Suprapubic skin (tissue), 4 donors: ENCODE results near the gene RUVBL2. TPM values are rescaled to one million over a fixed set of nuclear protein-coding genes. Genes with fewer than 3 reads are reported as not detected.
A peak's percentile ranks its signal among the peaks of the same experiment; 100 is the strongest.

ENCODE experiments used
- DNase-seq, 2 donors: peaks; one replicate each; pipeline ENCODE4 v3.0.0-alpha.2; 2019; ENCODE audit warnings: low spot score in 2 of 2
- H3K27ac ChIP-seq: fragments of 200-600 bp; sonication (generic); one replicate; pipeline ENCODE4 v1.5.1; 2019
- H3K27me3 ChIP-seq: fragments of 200-600 bp; sonication (generic); one replicate; pipeline ENCODE4 v1.5.1; 2019
- H3K36me3 ChIP-seq: fragments of 200-600 bp; sonication (generic); one replicate; pipeline ENCODE4 v1.5.1; 2019
- H3K4me1 ChIP-seq: fragments of 200-600 bp; sonication (generic); one replicate; pipeline ENCODE4 v1.5.1; 2019
- H3K4me3 ChIP-seq: fragments of 200-600 bp; sonication (generic); one replicate; pipeline ENCODE4 v1.5.1; 2019; ENCODE audit warnings: mild to moderate bottlenecking
- H3K9me3 ChIP-seq: fragments of 200-600 bp; sonication (generic); one replicate; pipeline ENCODE4 v1.5.1; 2019
- EP300 ChIP-seq: sonication (generic); formaldehyde crosslinking; IDR thresholded peaks from one replicate; pipeline ENCODE4 v1.6.1; 2017; ENCODE audit warnings: antibody characterized with exemption
- POLR2A ChIP-seq, 2 donors: fragments of 450-650 bp; IDR thresholded peaks; one replicate each; pipeline ENCODE4 v1.6.1; 2017; ENCODE audit warnings: antibody characterized with exemption in 2 of 2, mild to moderate bottlenecking in 2 of 2, moderate library complexity in 2 of 2
- POLR2AphosphoS5 ChIP-seq, 3 donors: sonication (generic); formaldehyde crosslinking; IDR thresholded peaks; one replicate each; pipeline ENCODE4 v1.6.1; 2017; ENCODE audit warnings: antibody characterized with exemption in 3 of 3
- WGBS: methylation state at CpG from one replicate; pipeline ENCODE4 v1.1.5; 2018; 5-methylcytosine and 5-hydroxymethylcytosine counted together
- total RNA-seq, 4 donors: library from RNA; depleted of rRNA; stranded (reverse); fragments of >200 nt; gene quantifications; one replicate each; pipeline ENCODE4 v1.1.0, GENCODE V29; 2016
- TF ChIP-seq, protein P1 (sequence below), 2 donors: fragments of 200-600 bp in 1 of 2; fragments of 450-650 bp in 1 of 2; sonication (generic) in 1 of 2; IDR thresholded peaks; one replicate each; pipeline ENCODE4 v1.5.1; 2016 to 2019; ENCODE audit warnings: antibody characterized with exemption in 2 of 2, mild to moderate bottlenecking in 1 of 2, moderate library complexity in 1 of 2

RUVBL2 gene
- total RNA-seq, 4 donors from 2014 or later, result 37.3 to 70.3 (median 68.8) TPM

DNA sequence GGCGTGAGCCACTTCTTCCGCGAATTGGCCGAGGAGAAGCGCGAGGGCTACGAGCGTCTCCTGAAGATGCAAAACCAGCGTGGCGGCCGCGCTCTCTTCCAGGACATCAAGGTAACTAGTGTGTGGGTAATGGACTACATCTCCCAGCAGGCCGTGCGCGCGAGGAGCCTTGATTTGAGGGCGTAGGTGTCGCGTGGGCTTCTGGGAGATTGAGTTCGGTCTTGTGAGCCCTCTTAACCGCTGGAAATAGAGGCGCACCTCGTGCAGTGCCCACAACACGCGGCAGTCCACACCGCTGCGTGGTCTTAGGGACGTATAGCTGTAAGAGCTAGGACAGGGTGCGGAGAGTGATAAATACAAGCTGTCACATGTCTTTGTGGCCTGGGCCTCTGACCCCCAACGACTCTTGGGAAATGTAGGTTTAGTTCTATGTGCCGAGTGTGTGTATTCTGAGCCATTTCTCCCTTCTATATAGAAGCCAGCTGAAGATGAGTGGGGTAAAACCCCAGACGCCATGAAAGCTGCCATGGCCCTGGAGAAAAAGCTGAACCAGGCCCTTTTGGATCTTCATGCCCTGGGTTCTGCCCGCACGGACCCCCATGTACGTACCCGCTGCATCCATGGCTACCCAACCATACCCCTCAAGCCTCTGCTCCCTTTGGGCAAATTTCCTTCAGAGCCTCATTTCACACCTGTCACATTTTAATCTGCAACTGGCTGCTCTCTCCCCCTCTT lies 27.7 kb upstream of the RUVBL2 start:
- Histone ChIP-seq H3K9me3 (no peaks in the 10 kb centered on the region), H3K36me3 (peaks cover 37% of the 10 kb centered on the region), H3K4me1 (peaks cover 56% of the 10 kb centered on the region), H3K27ac (peak overlapping the region; percentile 89), H3K4me3 (peak overlapping the region; percentile 69), H3K27me3 (no peaks in the 10 kb centered on the region)
- 10% methylated on average over 36 of the region's 36 CpGs for WGBS
- TF ChIP-seq POLR2AphosphoS5 (IDR thresholded peaks at IDR 0.05) (peak in 1 of 3 donors; percentile 56), EP300 (no peak)
- DNase-seq, result peak; percentile 94 to 96

DNA sequence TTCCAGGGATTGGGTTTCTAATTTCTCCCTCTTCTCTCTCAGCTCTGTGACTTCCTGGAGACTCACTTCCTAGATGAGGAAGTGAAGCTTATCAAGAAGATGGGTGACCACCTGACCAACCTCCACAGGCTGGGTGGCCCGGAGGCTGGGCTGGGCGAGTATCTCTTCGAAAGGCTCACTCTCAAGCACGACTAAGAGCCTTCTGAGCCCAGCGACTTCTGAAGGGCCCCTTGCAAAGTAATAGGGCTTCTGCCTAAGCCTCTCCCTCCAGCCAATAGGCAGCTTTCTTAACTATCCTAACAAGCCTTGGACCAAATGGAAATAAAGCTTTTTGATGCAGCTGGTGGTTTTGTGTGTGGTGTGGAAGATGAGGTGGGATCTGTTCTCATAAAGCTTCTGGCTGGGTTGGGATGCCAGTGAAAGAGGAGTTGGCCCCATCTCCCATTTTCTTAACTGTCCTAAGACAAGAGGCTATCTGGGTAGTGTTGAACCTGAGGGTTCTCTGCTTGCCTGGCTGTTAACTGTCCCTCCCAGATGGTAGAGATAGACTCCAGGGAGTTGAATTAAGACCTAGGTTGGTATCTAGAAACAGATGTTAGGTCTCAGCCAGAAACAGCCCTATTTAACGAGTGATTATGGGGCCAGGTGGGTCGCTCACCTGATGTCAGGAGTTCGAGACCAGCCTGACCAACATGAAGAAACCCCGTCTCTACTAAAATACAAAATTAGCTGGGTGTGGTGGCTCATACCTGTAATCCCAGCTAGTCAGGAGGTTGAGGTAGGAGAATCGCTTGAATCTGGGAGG lies 26.9 kb upstream of the RUVBL2 start:
- H3K36me3 ChIP-seq, result peaks cover 41% of the 10 kb centered on the region
- H3K27me3 ChIP-seq, result no peaks in the 10 kb centered on the region
- WGBS, result 71% methylated on average over 10 of the region's 10 CpGs
- H3K4me1 ChIP-seq, result peaks cover 57% of the 10 kb centered on the region
- H3K27ac ChIP-seq, result no peak overlapping the region
- H3K4me3 ChIP-seq, result peak overlapping the region; percentile 69
- H3K9me3 ChIP-seq, result no peaks in the 10 kb centered on the region
- TF ChIP-seq, protein P1, sequence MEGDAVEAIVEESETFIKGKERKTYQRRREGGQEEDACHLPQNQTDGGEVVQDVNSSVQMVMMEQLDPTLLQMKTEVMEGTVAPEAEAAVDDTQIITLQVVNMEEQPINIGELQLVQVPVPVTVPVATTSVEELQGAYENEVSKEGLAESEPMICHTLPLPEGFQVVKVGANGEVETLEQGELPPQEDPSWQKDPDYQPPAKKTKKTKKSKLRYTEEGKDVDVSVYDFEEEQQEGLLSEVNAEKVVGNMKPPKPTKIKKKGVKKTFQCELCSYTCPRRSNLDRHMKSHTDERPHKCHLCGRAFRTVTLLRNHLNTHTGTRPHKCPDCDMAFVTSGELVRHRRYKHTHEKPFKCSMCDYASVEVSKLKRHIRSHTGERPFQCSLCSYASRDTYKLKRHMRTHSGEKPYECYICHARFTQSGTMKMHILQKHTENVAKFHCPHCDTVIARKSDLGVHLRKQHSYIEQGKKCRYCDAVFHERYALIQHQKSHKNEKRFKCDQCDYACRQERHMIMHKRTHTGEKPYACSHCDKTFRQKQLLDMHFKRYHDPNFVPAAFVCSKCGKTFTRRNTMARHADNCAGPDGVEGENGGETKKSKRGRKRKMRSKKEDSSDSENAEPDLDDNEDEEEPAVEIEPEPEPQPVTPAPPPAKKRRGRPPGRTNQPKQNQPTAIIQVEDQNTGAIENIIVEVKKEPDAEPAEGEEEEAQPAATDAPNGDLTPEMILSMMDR (IDR thresholded peaks at IDR 0.05), result no peak
- TF ChIP-seq POLR2A (IDR thresholded peaks at IDR 0.05) (no peak), POLR2AphosphoS5 (IDR thresholded peaks at IDR 0.05) (no peak), EP300 (no peak)
- DNase-seq, result no peak

DNA sequence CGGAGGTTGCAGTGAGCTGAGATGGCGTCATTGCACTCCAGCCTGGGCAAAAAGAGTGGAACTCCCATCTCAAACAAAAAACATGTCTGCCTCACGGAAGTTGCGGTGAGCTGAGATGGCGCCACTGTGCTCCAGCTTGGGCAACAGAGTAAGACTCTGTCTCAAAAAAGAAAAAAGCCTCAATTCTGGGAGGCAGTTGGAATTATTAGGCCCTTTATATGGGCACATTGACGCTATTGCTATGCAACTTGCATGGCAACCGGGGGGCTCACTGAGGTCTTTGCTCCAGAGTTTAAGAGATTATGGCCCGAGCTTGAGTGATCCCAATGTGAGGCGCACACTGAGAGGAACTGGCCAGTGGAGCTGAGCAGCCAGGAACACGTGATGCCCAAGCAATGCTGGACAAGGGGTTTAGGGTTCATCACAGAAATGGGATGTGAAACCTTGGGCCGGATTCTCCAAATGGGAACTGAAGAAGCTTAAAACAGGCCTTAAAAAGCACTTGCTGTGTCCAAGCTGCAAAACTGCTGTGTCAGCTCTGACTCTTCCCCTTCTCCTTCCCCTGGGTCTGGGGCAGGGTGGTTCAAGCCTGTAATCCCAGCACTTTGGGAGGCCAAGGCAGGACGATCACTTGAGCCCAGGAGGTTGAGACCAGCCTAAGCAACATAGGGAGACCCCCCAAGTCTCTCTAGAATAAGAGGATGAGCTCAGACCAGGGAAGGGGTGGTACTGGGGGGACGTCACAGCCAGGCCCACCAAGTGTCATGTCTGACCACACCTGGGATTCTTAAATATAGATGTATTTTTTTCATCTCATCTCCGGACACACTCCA lies 26.1 kb upstream of the RUVBL2 start:
- WGBS, result 80% methylated on average over 14 of the region's 14 CpGs
- DNase-seq, result no peak
- peak overlapping the region; percentile 69 for H3K4me3 ChIP-seq
- H3K9me3 ChIP-seq, result no peaks in the 10 kb centered on the region
- H3K27ac ChIP-seq, result peak overlapping the region; percentile 22
- peaks cover 47% of the 10 kb centered on the region for H3K36me3 ChIP-seq
- no peaks in the 10 kb centered on the region for H3K27me3 ChIP-seq
- peak in 1 of 3 donors; percentile 40 for TF ChIP-seq POLR2AphosphoS5 (IDR thresholded peaks at IDR 0.05)
- no peak for TF ChIP-seq EP300
- TF ChIP-seq, protein P1 (IDR thresholded peaks at IDR 0.05), result no peak
- TF ChIP-seq POLR2A (IDR thresholded peaks at IDR 0.05), result no peak
- peaks cover 55% of the 10 kb centered on the region for H3K4me1 ChIP-seq

DNA sequence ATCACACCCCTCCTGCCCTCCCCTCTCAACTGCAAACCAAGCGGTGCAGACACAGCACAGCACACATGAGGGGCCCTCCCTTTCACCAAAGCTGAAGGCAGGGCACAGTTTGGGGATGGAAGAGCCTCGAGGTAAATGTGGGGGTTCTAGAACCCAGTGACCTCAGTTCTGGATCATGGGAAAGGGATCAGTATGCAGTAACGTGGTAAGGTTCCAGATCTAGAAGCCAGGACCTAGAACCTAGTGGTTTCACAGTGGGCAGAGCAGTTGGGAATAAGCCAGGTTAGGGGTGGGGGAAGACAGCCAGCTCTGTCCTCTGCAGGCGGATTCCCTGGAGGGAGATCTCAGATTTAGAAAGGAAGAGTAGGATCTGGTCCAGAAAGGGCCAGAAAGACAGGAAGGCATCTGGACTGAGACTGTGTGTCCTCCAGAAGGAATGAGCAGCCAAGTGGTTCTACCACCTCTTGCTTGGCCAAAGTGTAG lies 25.5 kb upstream of the RUVBL2 start:
- WGBS, result 53% methylated on average over 4 of the region's 4 CpGs
- H3K9me3 ChIP-seq, result no peaks in the 10 kb centered on the region
- TF ChIP-seq, protein P1 (IDR thresholded peaks at IDR 0.05), result no peak
- TF ChIP-seq EP300, result no peak
- no peak for TF ChIP-seq POLR2AphosphoS5 (IDR thresholded peaks at IDR 0.05)
- TF ChIP-seq POLR2A (IDR thresholded peaks at IDR 0.05), result no peak
- peaks cover 52% of the 10 kb centered on the region for H3K36me3 ChIP-seq
- H3K27ac ChIP-seq, result peak overlapping the region; percentile 33
- no peak for DNase-seq
- no peaks in the 10 kb centered on the region for H3K27me3 ChIP-seq
- peaks cover 48% of the 10 kb centered on the region for H3K4me1 ChIP-seq
- H3K4me3 ChIP-seq, result no peak overlapping the region

DNA sequence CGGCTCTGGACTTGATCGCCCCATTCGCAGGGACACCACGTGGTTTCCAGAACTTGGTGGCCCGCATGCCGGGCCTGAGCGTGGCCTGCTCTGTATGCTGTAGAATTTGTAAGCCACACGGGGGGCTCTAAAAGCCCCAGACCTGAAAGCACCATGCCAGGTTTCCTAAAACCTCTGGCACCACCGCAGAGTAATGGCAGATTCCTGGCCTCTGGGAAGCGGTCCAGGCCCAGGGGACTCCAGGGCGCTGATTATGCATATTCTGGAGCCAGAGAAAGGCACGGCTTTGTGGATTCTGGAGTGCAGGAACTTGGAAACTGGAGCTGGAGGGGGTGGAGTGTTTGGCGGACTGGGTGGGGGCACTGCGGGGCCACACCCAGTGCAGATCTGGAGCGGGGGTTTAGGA lies 24.9 kb upstream of the RUVBL2 start:
- H3K36me3 ChIP-seq, result peaks cover 56% of the 10 kb centered on the region
- no peaks in the 10 kb centered on the region for H3K27me3 ChIP-seq
- no peak for DNase-seq
- no peaks in the 10 kb centered on the region for H3K9me3 ChIP-seq
- peak overlapping the region; percentile 33 for H3K27ac ChIP-seq
- WGBS, result 54% methylated on average over 10 of the region's 15 CpGs
- TF ChIP-seq POLR2A (IDR thresholded peaks at IDR 0.05) (no peak), POLR2AphosphoS5 (IDR thresholded peaks at IDR 0.05) (no peak)
- TF ChIP-seq, protein P1 (IDR thresholded peaks at IDR 0.05), result no peak
- peaks cover 42% of the 10 kb centered on the region for H3K4me1 ChIP-seq
- no peak overlapping the region for H3K4me3 ChIP-seq
